ENCODE results near the gene COPZ1. TPM values are rescaled to one million over a fixed set of nuclear protein-coding genes. Genes with fewer than 3 reads are reported as not detected.
A peak's percentile ranks its signal among the peaks of the same experiment; 100 is the strongest.

The COPZ1 gene
- total RNA-seq, 1 experiment from 2014 or later = 104 TPM

- Mint-ChIP-seq H3K9me3 (no peaks in the 10 kb centered on the region), H3K27ac (no peak overlapping the region), H3K4me1 (peaks cover 38 to 53% of the 10 kb centered on the region in 2 experiments), H3K4me3 (no peak overlapping the region), H3K27me3 (ENCODE audit: low read depth) (peaks cover 3% of the 10 kb centered on the region; the same call in 1 of the 2 replicates), H3K36me3 (ENCODE audit: insufficient read depth in 1 of 3, low read depth in 3 of 3) (peaks cover 6 to 15% (median 8%) of the 10 kb centered on the region in 3 experiments)
- H2AK5ac ChIP-seq (ENCODE audit: insufficient read length, low read length) = no peak overlapping the region
- H3K4ac ChIP-seq (ENCODE audit: low read depth, low read length) = no peak overlapping the region
- H4K91ac ChIP-seq (ENCODE audit: insufficient read length, low read depth, low read length) = no peak overlapping the region
- H3K14ac ChIP-seq (ENCODE audit: insufficient read depth, low read length) = peak overlapping the region; percentile 89; the same call in 1 of the 2 replicates
- peak overlapping the region; percentile 58 for H2BK5ac ChIP-seq (ENCODE audit: insufficient read length, low read length)
- peaks cover 7% of the 10 kb centered on the region for H3K23me2 ChIP-seq (ENCODE audit: insufficient read length, low read depth, low read length, poor library complexity, severe bottlenecking)
- H3K9me3 ChIP-seq (ENCODE audit: control insufficient read depth, low read depth, low read length) = no peaks in the 10 kb centered on the region
- peak overlapping the region; percentile 49 for H3K18ac ChIP-seq (ENCODE audit: insufficient read length, low read depth, low read length)
- H4K20me1 ChIP-seq (ENCODE audit: control insufficient read depth, insufficient read depth, insufficient read length) = no peaks in the 10 kb centered on the region
- H3K79me1 ChIP-seq (ENCODE audit: insufficient read depth, low read depth, low read length, poor library complexity, severe bottlenecking) = no peaks in the 10 kb centered on the region
- WGBS (ENCODE audit: extremely low coverage, insufficient read length, low lambda C conversion rate) = no CpG with 5 or more reads among the region's 19 CpGs
- no peaks in the 10 kb centered on the region for H3K27me3 ChIP-seq (ENCODE audit: insufficient read depth, low read length)
- H2BK12ac ChIP-seq (ENCODE audit: insufficient read length, low read depth, low read length) = no peak overlapping the region
- no peak overlapping the region for H4K8ac ChIP-seq (replicated peaks; ENCODE audit: insufficient read length, low read depth, low read length)
- H4K5ac ChIP-seq (ENCODE audit: insufficient read length, low read depth, low read length) = peak overlapping the region; percentile 25
- H3K9ac ChIP-seq (ENCODE audit: extremely low read depth, insufficient read length, low read length) = peak overlapping the region; percentile 98
- peak overlapping the region; percentile 96 for H3K56ac ChIP-seq (ENCODE audit: insufficient read length, low read depth, low read length)
- no peak for TF ChIP-seq CTCF (conservative IDR thresholded peaks at IDR 0.05)
- no peak overlapping the region for H2BK15ac ChIP-seq (ENCODE audit: low read depth, low read length)
- H3K23ac ChIP-seq (ENCODE audit: insufficient read length, low read depth, low read length) = no peak overlapping the region
- no peak overlapping the region for H2BK120ac ChIP-seq (ENCODE audit: low read depth, low read length, poor library complexity, severe bottlenecking)
- no peak overlapping the region for H2AFZ ChIP-seq (ENCODE audit: low read length)
- H3T11ph ChIP-seq (ENCODE audit: low read length) = no peak overlapping the region
- DNase-seq = no peak
- H2BK20ac ChIP-seq (ENCODE audit: low read depth, low read length, poor library complexity, severe bottlenecking) = no peak overlapping the region
- H3K27ac ChIP-seq (ENCODE audit: insufficient read length, low read depth, low read length) = peak overlapping the region; percentile 92
- H3K79me2 ChIP-seq (ENCODE audit: insufficient read depth, low read length) = peaks cover 19% of the 10 kb centered on the region; the same call in 1 of the 2 replicates
- H3K4me2 ChIP-seq (ENCODE audit: insufficient read depth, insufficient read length, low read length) = peak overlapping the region; percentile 74
- H3K4me1 ChIP-seq (ENCODE audit: insufficient read depth, low read length) = no peaks in the 10 kb centered on the region
These were observed 45.7 kb upstream of the COPZ1 start for GRCh38 chr12:54279227-54279631.

Measured in H9 (cell line).